ENCODE measurements around the gene PARS2. TPM values are rescaled to one million over a fixed set of nuclear protein-coding genes. Genes with fewer than 3 reads are reported as not detected.

PARS2 gene
- total and polyA plus RNA-seq, 4 donors = 1.3 to 4.3 (median 2.7) TPM

DNA sequence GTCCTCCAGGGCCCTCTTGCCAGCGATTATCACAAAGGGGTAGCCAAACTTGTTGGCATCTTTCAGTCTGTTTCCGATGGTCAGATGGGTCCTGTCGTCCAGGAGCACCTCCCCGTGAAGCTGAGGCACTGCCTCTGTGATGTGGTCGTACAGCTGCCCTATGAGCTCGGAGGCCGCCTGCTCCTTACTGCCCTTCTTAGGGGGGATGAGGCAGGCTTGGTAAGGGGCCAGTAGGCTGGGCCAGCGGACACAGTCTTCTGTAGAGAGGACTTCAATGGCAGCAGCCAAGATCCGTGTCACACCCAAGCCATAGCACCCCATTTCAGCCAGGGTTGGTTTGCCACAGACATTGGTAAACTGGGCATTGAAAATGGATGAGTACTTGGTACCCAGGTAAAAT lies 6.5 kb downstream of the PARS2 start:
- H3K27me3 ChIP-seq (ENCODE audit: control insufficient read depth in 3 of 3, insufficient read depth in 3 of 3, low read length in 2 of 3) = no peaks in the 10 kb centered on the region
- H3K9me3 ChIP-seq (ENCODE audit: control insufficient read depth in 4 of 4, insufficient read depth in 3 of 4, low read length in 3 of 4) = no peaks in the 10 kb centered on the region
- TF ChIP-seq, protein P1, sequence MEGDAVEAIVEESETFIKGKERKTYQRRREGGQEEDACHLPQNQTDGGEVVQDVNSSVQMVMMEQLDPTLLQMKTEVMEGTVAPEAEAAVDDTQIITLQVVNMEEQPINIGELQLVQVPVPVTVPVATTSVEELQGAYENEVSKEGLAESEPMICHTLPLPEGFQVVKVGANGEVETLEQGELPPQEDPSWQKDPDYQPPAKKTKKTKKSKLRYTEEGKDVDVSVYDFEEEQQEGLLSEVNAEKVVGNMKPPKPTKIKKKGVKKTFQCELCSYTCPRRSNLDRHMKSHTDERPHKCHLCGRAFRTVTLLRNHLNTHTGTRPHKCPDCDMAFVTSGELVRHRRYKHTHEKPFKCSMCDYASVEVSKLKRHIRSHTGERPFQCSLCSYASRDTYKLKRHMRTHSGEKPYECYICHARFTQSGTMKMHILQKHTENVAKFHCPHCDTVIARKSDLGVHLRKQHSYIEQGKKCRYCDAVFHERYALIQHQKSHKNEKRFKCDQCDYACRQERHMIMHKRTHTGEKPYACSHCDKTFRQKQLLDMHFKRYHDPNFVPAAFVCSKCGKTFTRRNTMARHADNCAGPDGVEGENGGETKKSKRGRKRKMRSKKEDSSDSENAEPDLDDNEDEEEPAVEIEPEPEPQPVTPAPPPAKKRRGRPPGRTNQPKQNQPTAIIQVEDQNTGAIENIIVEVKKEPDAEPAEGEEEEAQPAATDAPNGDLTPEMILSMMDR (IDR thresholded peaks at IDR 0.05; ENCODE audit: control extremely low read depth, extremely low read depth) = no peak
- no peak overlapping the region for H3K27ac ChIP-seq (ENCODE audit: low read depth in 1 of 2, low read length in 1 of 2)
- no peaks in the 10 kb centered on the region for H3K4me1 ChIP-seq (ENCODE audit: control insufficient read depth in 5 of 5, insufficient read depth in 5 of 5, low read length in 5 of 5)
- ATAC-seq (ENCODE audit: insufficient read depth, low FRiP score) (no peak), DNase-seq (no peak)
- H3K36me3 ChIP-seq (ENCODE audit: control insufficient read depth in 4 of 4, insufficient read depth in 4 of 4, low read length in 4 of 4) = peaks cover 0 to 12% (median 10%) of the 10 kb centered on the region in 4 donors
- WGBS, 2 donors = 95 to 97% methylated on average over 9 of the region's 9 CpGs
- no peak overlapping the region for H3K9ac ChIP-seq (ENCODE audit: insufficient read depth in 1 of 2, low read length in 2 of 2)
- H3K4me3 ChIP-seq = no peak overlapping the region

DNA sequence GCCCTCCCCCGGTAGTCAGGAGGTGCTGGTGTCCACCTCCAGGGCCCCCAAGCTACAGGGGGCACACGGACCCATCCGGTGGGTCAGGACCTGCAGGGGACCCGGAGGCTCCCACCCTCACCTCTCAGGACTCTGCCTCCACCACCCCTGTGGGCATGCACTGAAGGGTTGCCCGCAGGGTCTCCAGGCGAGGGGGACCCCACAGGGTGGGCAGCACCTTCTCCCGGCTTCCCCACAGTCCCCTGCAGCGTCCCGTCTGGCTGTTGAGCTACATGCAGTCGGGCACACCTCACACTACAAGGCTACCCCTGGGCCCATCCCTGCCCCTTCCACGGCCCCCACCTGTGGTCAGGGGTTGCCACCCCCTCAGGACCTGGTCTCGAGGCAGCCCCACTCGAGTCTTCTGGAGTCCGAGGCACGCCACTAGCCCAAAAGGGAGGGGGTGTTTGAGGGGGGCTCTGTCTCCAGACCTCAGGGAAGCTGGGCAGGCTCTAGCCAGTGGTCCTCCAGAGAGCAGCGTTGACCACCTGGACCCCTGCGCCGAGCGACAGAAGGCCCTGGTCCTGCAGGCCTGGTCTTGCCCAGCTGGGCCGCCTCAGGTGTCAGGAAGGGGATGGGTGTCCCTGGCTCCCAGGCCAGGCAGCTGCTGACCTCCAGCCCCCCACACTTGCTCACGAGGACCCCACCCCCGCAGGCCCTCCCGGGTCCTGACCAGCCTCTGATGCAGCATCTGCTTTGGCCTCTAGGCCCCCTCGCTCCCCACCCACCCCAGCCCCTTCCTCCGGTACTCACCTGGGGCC lies 9.6 kb downstream of the PARS2 start:
- TF ChIP-seq, protein P1 (IDR thresholded peaks at IDR 0.05; ENCODE audit: control extremely low read depth, extremely low read depth) = no peak
- DNase-seq (no peak), ATAC-seq (ENCODE audit: insufficient read depth, low FRiP score) (no peak)
- no peaks in the 10 kb centered on the region for H3K4me1 ChIP-seq (ENCODE audit: control insufficient read depth in 5 of 5, insufficient read depth in 5 of 5, low read length in 5 of 5)
- H3K27me3 ChIP-seq (ENCODE audit: control insufficient read depth in 3 of 3, insufficient read depth in 3 of 3, low read length in 2 of 3) = no peaks in the 10 kb centered on the region
- no peak overlapping the region for H3K4me3 ChIP-seq
- WGBS, 2 donors = 94 to 96% methylated on average over 25 of the region's 25 CpGs
- H3K9me3 ChIP-seq (ENCODE audit: control insufficient read depth in 4 of 4, insufficient read depth in 3 of 4, low read length in 3 of 4) = no peaks in the 10 kb centered on the region
- H3K27ac ChIP-seq (ENCODE audit: low read depth in 1 of 2, low read length in 1 of 2) = no peak overlapping the region
- peaks cover 0 to 12% (median 10%) of the 10 kb centered on the region in 4 donors for H3K36me3 ChIP-seq (ENCODE audit: control insufficient read depth in 4 of 4, insufficient read depth in 4 of 4, low read length in 4 of 4)
- H3K9ac ChIP-seq (ENCODE audit: insufficient read depth in 1 of 2, low read length in 2 of 2) = no peak overlapping the region

DNA sequence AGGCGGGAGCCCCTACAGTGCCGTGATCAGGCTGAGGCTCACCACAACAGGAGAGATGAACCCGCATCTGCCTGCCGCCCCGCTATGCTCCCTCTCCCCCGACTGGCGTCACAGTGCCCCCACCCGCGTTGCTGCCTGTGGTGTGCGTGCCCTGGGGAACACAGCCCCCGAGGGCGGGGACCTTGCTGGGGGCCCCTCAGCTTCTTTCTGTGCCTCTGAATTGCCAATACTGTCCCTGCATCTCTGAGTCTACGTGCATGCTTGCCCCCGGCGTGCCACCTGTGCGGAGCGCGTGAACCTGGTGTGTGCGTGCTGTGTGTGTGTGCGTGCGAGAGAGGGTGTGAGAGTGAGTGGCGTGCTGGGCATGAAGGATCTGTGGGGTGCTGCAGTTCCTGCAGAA lies 10.3 kb downstream of the PARS2 start:
- DNase-seq = no peak
- TF ChIP-seq, protein P1 (IDR thresholded peaks at IDR 0.05; ENCODE audit: control extremely low read depth, extremely low read depth) = no peak
- no peaks in the 10 kb centered on the region for H3K9me3 ChIP-seq (ENCODE audit: control insufficient read depth in 4 of 4, insufficient read depth in 3 of 4, low read length in 3 of 4)
- no peak for ATAC-seq (ENCODE audit: insufficient read depth, low FRiP score)
- peaks cover 0 to 12% (median 10%) of the 10 kb centered on the region in 4 donors for H3K36me3 ChIP-seq (ENCODE audit: control insufficient read depth in 4 of 4, insufficient read depth in 4 of 4, low read length in 4 of 4)
- H3K27me3 ChIP-seq (ENCODE audit: control insufficient read depth in 3 of 3, insufficient read depth in 3 of 3, low read length in 2 of 3) = no peaks in the 10 kb centered on the region
- H3K4me3 ChIP-seq = no peak overlapping the region
- no peaks in the 10 kb centered on the region for H3K4me1 ChIP-seq (ENCODE audit: control insufficient read depth in 5 of 5, insufficient read depth in 5 of 5, low read length in 5 of 5)
- no peak overlapping the region for H3K27ac ChIP-seq (ENCODE audit: low read depth in 1 of 2, low read length in 1 of 2)
- H3K9ac ChIP-seq (ENCODE audit: insufficient read depth in 1 of 2, low read length in 2 of 2) = no peak overlapping the region
- 93 to 95% methylated on average over 22 of the region's 22 CpGs for WGBS, 2 donors

Measured in lung (tissue), 12 donors.